Renal pelvis (tissue), 4 donors: Measurements from ENCODE around the gene FIZ1. TPM values are rescaled to one million over a fixed set of nuclear protein-coding genes. Genes with fewer than 3 reads are reported as not detected.

Source experiments
- DNase-seq: peaks from one replicate; pipeline ENCODE4 v3.0.0-alpha.2; 2013
- polyA plus RNA-seq, 3 donors: library from polyadenylated mRNA; unstranded; fragments of 120-200 nt; gene quantifications; one replicate each; pipeline ENCODE4 v1.2.1, GENCODE V29; 2013; ENCODE audit not compliant: insufficient read length in 3 of 3

FIZ1 gene
- polyA plus RNA-seq, 3 donors, result 25.2 to 27.9 (median 25.6) TPM

DNA sequence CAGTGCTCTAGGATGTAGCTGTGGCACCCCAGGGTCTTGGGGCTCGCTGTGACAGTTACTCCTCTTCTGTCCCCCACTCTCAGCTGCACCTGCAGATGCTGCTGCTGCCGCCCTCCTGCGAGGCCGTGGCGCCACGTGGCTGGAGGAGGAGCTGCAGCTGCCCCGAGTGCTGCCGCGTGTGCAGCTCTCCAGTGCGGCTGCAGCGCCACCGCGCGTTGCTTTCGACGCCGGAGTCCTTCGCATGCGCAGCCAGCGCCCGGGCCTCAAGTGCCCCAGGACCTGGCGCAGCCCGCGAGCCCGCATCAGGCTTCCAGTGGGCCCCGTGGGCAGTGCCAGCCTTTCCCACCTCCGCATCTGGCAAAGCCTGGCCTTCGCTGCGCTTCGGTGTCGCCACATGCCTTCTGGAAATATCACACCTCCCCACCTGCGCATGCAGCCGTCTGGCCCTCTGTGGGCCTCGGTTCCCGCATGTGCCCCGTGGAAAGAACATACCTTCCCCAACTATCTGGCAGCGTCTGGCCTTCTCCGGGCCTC, 40.8 kb upstream of the FIZ1 start:
- no peak for DNase-seq

DNA sequence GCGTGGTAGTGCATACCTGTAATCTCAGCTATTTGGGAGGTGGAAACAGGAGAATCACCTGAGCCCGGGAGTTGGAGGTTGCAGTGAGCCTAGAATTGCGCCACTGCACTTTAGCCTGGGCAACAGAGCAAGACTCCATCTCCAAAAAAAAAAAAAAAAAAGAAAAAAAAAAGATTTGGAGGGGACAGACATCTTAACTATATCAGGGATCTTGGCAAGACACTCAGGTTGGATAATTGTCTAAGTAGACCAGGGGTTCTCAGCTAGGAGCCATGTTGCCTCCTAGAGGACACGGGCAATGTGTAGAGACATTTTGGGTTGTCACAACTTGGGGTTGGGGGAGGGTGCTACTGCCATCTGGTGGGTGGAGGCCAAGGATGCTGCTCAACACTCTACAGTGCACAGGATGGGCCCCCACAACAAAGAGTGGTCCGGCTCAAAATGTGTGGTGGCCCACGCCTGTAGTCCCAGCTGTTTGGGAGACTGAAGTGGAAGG, 39.6 kb upstream of the FIZ1 start:
- DNase-seq, result no peak

DNA sequence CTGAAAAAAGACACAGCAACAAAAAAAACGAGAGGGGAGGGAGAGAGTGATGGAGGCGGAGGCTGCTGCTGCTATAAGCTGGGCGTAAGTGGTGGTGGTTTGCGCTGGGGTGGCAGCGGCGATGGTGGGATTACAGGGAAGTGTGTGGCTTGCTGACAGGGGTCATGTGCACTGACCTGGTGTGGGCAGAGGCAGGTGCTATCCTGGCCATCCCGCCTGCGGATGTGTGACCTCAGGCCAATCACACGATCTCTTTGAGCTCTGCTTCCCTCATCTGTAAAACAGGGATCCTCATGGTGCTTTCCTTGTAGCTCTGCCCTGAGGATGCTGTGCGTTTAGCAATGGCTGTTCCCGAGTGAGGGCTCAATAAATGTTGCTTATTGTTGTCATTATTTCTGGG, 38.2 kb upstream of the FIZ1 start:
- no peak for DNase-seq

DNA sequence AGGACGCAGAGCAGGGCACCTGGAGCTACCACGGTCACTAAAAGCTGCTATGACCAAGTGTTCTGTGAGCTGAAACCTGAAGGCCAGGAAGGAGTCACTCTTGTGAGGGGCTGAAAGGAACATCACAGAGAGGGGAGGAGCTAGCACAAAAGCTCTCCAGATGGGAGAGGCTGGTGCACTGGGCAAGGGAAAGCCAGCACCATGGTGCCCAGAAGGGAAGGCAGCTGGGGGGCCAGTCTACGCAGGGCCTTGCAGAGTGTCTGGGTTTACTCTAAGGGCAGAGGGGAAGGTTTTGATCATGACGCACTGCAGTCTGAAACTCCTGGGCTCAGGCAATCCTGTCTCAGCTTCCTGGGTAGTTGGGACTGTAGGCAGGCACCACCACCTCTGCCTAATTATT, 37.4 kb upstream of the FIZ1 start:
- no peak for DNase-seq

DNA sequence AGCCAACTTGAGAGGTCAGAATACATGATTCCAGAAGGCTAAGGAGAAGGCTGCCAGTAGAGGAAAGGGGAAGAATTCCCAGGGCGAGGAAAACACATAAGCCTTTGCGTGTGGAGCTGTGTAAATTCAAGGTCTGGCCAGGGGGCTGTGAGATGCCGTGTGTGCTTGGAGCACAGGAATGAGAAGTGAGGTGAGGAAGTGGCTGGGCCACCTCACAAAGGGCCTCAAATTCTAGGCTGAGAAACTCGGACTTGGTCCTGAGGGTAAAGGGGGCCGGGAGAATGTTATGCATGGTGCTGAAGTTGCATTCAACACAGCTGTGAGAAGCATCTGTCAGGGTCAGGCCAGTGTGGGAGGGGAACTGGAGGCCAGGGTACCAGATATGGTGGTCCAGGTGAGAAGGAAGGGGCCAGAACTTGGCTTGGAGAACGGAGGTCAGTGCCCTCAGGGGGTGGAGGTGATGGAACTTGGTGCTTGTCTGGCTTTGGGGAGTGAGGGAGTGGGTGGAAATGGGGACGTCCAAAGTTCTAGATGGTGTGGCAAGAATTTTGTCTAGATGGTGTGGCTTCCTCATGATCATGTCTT, 36.6 kb upstream of the FIZ1 start:
- DNase-seq, result no peak

DNA sequence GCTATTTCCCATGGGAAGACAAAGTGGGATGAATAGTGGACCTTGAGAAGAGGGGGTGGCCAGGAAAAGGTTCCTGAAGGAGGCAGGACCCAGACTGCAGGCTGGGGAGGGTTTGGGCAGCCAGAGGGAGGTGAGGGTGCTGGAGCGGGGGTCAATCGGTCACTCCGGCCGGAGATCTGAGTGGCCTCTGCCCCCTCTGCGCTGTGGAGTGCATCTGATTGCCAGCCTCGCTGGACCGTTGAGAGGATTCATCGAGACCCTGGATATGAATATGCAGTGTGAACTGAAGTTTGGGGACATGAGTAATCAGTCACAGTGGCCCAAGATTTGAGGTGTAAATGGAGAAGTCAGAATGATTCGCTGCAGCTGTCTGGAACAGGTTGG, 36.0 kb upstream of the FIZ1 start:
- DNase-seq, result no peak

DNA sequence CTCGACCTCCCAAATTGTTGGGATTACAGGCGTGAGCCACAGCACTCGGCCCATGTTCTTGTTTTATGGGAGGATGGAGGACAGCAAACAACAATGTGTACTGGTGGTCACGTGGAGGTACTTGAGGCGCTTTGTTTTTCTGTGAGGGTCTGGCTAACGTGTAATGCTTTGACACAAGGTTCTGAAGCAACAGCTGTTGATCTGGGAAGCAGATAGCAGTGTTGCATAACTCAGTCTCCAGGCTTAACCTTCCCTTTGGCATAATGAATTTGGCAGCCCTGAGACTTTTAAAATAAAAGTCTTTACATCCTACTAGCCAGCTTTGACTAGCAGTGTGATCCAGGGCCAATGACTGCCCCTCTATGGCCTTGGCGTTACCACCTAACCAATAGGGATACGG, 34.5 kb upstream of the FIZ1 start:
- DNase-seq, result no peak

DNA sequence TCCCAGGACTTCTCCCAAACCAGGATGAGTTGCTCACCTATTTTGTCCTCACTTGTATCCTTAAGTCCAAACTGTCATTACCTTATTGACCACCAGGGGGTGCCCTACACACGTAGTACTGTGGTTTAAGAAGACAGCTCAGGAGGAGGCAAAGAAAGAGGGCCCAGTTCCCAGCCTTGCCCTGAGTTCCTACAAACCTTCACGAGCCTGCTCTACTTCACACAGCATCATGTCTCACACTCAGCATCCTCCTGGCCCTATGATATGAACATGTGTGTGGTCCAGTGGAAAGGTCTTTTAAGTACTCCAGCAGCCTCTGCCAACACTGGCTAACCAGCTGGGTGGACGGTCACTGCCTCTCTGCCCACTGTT, 33.1 kb upstream of the FIZ1 start:
- peak; percentile 92 for DNase-seq

DNA sequence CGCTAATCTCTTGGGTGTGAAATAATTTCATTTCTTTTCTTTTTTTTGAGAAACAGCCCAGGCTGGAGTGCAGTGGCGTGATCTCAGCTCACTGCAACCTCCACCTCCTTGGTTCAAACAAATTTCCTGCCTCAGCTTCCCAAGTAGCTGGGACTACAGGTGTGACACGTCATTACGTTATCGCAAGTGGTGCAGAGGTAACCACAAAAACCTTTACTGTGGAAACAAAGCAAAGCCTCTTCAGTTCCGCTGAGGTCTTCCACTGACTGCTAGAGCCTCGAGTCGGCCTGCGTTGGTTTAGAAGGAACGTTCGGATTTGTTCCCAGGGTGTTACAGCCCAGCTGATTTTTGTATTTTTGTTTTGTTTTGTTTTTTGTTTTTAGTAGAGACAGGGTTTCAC, 27.0 kb upstream of the FIZ1 start:
- DNase-seq, result no peak

DNA sequence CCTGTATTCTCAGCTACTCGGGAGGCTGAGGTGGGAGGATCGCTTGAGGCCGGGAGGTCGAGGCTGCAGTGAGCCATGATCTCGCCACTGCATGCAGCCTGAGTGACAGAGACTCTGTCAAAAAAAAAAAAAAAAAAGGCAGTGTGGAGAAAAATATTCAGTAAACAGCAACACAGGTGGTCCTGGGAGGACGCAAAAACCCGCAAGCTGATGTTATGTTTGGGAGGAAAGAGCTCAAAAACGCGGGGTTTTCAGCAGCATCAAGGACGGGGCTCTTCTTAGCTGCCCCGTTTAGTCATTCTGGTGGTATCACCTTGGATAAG, 25.6 kb upstream of the FIZ1 start:
- DNase-seq, result no peak

DNA sequence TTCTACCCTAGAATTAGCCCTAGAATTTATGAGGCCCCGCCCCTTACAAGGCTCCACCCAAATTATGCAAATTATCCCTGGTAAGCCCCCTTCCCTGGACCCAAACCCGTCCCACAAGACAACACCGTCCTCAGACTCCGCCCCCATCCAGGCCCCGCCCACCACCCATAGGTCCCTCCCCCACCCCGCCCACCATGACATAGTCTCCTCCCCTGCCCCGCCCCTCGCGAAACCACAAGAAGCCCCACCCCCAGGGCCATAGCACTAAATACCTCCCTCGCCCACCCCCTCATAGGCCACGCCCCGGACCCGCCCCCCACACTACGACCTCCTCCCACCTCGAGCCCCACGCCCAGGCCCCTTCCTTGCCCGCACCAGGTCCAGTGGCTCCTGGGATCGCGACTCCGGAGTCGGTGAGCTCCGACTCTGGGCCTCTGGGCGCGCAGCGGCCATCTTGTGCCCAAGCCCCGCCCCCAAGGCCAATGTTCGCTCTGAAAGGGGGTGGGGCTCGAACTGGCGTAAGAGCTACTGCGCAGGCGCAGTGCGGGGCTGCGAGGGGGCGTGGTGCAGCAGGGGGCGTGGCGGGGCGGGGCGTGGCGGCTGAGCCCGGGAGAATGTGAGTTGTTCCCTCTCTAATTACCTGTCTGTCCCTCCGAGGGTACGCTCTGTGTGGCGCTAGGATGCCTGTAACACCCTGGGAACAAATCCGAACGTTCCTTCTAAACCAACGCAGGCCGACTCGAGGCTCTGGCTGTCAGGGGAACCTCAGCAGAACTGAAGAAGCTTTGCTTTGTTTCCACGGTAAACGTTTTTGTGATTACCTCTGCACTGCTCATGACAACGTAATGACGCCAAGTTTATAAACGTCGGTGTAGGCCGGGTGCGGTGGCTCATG, 25.0 kb upstream of the FIZ1 start, which contains the start of gene ZNF784:
TSS of gene ZNF784 (minus strand) at position 458 of the 895 bp plus-strand sequence. CDS start at position 453, 5 bp downstream.
- DNase-seq, result peak; percentile 92

DNA sequence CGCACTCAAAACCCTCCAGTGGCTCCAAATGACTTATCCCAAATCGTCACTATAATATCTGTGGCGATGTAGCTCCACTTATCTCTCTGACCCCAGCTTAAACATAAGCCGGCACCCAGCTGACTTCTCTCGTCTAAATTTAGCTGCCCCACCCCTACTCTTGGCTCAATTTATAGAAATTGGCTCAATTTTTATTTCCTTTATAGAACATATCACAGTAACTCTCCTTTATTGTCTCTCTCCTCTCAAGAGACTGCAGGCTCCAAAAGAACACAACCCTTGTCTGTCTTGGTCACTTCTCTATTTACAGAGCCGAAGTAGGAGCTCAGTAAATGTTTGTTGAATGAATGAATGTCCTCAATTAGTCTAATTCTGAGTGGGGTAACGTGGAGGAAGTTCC, 24.2 kb upstream of the FIZ1 start:
- DNase-seq, result no peak

DNA sequence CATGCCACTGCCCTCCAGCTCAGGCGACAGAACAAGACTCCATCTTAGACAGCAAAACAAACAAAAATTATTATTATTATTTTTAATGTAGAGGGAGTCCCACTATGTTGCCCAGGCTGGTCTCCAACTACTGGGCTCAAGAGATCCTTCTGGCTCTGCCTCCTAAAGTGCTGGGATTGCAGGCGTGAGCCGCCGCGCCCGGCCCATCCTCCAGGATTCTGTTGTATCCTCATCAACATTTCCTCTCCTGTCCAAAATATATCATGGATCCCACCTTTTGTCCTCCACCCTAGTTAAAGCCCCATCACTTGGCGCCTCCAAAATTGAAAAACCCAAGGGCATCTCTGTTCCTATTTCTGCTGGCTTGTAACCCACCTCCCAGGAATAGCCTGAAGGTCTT, 23.8 kb upstream of the FIZ1 start:
- no peak for DNase-seq

DNA sequence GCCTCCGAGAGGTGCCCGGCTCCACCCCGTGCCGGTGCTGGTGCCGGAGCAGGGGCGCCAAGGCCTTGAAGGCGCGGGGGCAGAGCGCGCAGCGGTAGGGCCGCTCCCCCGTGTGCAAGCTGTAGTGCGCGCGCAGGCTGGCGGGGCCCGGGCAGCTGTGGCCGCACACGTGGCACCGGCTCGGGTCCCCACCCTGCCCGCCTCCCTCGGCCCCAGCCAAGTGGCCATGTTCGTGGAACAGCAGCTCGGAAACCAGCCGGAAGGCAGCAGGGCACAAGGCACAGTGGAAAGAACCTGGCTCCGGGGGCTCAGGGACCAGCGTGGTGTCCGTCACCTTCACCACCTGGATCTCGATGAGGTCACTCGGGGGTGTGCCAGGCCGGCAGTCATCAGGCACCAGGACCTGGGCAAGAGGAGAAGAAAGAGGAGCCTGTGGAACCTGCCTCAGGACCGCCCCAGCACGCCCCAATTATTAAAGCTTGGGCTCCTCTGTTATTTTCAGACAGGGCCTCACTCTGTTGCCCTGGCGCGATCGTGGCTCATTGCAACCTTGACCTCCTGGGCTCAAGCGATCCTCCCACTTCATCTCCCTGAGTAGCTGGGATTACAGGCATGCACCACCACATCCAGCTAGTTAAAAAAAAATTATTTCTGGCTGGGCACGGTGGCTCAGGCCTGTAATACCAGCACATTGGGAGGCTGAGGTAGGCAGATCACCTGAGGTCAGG, 23.1 kb upstream of the FIZ1 start:
- DNase-seq, result no peak

DNA sequence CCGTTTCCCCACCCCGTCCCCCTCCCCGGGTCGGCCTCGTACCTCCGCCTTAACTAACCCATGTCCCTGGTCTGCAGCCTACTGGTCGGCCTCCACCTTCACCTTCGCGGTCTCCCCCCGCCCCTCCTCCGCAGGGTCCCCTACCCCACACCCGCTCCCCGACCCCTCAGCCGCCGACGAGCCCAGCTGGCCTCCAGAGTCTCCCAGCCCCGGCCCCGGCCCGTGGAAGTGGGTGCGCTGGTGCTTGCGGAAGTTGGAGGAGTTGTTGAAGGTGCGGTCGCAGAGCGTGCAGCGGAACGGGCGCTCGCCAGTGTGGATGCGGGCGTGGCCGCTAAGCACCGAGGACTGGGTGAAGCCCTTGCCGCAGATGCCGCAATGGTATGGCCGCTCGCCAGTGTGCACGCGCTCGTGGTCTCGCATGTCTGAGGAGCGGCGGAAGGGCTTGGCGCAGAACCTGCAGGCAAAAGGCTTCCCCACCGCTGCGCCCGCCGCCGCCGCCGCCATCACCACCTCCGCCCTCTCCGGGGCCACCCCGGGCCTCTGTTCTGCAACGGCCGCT, 22.4 kb upstream of the FIZ1 start:
- no peak for DNase-seq

DNA sequence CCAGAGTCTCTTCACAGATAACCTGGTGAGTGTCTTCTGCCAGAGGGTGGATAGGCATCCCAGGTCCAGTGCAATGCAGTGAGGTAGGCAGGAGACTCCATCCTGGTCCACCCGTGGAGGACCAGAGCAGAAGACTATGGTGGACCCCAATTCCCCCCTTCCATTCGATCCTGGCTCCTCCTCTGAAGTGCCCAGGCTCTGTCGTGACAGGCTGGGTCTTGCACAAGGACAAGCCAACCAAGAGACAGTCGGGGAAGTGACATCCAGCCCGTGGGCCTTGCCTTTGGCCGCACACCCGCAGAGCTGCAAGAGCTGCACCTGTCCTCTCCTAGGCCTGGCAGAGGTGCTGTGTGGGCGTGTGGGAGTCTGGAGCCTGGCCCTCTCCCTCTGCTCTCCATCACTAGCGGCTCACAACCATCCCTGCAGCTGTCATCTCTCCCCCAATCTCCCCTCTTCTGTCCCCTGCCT, 21.9 kb upstream of the FIZ1 start:
- DNase-seq, result no peak

DNA sequence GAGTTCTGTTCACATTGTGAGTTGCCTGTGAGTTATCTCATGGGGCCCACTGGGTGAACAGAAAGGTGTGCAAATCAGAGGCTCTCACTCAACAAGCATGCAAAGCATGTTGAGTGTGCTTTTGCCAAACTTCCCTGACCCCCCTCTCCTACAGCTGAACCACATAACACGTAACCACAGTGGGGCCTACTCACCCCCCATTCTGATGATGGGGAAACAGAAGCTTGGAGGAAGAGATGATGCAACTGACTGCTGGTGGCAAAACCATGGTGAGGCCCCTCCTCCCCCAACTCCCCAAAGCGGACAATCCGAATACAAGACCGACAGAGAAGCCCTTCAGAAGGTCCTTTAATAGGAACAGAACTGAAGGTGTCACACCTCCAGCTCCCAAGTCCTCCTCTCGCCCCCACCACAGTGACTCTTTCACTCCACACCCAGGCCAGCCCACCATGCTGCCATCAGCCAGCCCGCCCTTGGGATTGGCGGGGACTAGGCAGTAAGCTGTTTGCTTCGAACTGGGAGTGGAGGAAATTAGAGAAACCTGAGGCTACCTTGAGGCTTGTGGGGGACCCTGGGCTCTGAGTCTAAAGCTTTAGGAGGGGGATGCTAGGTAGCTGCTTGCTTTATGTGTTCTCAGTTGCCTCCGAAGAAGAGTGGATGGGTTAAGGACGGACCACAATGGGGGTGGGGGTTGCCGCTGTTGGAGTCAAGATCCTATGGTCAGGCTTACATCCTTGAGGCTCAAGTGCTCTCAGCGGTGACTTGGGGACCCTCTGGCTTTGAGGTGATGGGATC, 21.3 kb upstream of the FIZ1 start:
- DNase-seq, result no peak

DNA sequence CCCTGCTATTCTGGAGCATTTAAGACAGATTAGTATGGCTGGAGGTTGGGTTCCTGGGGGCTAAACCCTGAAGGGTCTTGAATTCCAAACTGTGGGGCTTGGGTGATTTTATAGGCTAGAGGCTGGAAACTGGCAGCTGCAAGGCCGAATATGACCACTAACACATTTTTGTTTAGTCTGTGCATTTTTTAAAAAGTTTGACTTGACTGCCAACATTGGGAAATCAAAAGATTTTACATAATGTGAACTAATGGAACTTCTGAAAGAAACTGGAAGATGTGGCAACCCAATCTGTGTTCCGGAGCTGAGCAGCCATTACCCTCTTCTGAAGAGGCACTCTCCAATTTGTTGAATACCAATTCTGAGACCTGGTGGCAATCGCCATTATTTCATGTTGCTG, 20.0 kb upstream of the FIZ1 start:
- DNase-seq, result no peak

DNA sequence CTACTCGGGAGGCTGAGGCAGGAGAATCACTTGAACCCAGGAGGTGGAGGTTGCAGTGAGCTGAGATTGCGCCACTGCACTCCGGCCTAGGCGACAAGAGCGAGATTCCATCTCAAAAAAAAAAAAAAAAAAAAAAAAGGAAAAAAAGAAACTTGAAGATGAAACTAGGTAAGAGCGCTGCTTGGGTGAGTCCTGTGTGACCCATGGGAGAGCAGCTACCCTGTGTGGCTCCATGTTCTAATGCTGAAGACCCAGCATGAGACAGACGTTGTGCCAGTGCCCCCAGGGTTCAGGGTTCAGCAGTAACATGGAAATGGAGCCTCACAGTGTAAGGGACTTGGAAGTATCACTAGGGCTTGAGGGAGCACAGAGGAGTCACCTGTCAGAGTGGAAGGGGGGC, 19.1 kb upstream of the FIZ1 start:
- DNase-seq, result no peak

DNA sequence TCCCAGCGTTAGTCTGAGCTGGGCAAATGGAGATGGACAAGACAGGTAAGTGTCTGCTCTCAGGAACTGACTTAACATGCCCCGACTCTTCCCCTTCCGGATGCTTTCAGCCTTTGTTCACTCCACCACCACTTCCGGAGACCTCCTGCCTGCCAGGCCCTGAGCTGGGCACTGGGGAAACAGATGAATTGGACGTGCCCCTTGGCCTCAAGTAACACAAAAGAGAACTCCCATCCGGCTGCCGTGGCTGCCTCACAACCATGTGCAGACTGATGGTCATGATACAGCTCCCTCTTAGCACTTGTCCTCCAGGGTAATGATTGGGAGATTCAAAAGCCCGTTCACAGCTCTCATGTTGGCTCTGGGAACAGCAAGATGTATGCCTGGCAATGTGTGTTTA, 18.1 kb upstream of the FIZ1 start:
- no peak for DNase-seq

DNA sequence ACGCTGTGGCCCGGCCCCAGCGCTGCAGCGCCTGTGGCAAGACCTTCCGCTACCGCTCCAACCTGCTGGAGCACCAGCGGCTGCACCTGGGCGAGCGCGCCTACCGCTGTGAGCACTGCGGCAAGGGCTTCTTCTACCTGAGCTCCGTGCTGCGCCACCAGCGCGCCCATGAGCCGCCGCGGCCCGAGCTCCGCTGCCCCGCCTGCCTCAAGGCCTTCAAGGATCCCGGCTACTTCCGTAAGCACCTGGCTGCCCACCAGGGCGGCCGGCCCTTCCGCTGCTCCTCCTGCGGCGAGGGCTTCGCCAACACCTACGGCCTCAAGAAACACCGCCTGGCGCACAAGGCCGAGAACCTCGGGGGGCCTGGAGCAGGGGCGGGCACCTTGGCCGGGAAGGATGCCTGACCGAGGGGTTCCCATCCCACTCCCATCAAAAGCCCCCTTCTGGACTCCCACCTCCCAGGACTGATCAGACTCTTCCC, 17.1 kb upstream of the FIZ1 start:
- DNase-seq, result no peak
